Cerebellar cortex (tissue), 1 donor: ENCODE data around the gene MAP2K5.

ENCODE experiments used
- DNase-seq: peaks from one replicate; pipeline ENCODE4 v3.0.0-alpha.2; 2015; ENCODE audit warnings: low spot score

Gene MAP2K5

DNA sequence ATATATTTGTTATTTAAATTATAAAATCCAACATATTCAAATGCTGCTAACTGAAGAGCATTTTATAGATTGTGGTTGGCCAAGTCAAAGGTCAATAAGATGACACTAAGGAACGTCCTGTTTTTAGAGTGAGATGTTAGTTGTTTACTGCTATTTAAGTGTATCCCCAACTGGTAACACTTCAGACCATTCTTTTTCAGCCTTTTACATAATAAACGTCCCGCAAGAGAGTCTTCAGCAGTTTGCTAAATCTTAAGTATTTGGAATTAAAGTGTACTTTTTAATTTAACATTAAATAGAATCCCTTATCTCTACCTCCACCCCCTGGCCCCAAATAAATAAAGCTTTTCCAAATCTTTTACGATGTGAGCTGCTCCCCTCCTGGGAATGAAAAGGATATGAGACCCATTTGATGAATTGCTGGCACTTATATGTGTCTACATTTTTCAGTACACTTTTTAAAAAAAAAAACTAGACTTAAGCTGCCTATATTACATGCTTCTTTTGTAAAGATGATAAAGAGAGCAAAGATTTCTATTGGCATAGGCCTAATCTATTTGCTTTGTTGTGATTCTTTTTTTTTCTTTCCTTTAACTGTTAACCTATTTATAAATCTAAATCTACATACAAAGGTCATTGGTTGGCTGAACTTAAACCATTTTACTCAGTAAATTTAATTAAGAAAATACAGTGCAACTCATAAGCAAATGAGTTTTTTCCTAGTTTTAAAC is 181.0 kb downstream of the MAP2K5 start:
- DNase-seq = no peak

DNA sequence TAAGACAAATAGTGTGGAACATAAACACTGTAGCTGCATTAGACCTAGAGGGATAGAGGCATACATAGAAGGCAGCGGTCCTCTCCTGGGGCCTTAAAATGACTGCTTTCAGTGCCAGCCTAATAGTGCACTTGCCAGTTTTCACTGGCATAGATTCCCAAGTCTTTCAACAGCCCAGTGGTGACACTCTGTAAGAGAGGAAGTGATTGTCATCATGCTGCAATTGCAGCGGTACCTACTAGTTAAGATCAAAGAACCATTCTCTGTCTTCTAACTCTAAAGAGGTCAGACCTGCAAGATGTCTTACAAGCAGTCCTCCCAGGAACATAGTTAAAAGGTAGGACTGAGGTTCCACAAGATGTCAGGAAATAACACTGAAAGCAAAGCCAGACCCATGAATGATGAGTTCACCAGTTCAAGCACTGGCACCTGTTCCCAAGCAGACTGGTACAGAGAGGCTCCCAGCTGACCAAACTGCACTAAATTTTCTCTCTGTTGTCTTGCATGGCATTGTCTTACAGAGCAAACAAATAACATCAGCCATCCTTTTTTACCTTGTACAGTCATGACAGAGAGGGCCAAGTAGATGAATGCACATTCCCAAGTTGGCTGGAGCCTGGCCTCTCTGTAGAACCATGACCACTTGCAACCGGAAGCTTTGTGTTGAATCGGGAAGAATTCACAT is 182.3 kb downstream of the MAP2K5 start:
- DNase-seq = no peak

DNA sequence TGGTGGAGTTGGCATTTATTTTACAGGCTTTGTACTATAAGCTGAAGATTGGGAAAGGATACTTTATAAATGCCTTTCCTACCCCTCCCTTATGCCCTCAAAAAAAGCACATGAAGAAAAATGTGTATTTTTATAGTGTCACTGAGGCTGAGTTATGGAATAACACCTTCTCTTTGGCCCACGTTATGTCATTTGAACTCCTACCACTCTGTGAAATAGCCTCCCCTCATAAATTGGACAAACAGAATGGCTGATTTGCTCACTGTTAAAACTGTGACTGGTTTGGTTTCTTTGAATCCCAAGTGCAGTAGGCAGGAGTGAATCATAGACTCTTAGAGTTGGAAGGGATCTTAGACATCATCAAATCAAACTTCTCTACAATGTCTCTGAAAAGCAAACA is 187.6 kb downstream of the MAP2K5 start:
- DNase-seq = no peak

DNA sequence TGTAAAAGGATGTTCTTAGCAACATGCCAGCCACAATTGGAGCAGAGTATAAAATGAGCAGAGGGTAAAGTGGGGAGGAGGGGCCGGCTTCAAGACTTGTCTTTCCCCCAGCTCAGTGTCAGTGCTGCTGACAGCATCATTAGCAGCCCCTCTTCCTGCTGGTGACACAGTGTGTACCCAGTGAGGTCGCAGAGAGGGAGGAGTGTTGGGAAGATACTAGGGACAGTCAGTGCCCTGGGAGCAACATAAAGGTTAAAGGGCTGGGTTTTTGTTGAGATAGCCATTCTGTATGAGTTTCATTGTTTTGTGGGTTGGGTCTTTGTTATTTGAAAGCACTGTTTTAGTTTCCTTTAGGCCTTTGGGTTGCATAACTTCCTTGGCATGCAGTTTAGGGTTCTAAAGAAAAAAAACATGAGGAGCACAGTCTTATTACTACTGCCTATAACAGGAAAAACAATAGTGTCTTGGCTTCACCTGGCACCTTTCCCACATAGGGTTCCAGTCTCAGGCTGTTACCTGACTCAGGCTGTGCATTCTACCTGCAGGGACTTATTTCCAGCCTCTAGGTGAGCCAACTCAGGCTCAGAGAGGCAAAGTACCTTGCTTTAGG is 188.7 kb downstream of the MAP2K5 start:
- no peak for DNase-seq

DNA sequence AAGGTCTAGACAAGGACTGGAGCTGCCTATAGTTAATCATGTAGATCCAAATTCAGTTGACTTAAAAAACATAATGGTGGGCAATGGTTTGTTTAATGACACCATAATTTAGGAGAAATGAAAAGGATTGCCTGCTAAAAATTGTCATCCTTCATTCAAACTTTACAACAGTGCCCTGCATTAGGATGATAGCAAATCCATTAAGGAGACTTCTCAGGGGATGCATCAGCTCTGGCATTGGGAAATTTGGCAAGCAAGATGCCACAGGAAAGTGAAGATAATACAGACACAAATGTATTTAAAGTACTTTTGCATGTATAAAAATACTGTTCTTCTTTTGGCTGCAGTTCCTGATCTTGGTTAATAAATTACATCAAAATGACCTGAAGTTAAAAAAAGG is 189.7 kb downstream of the MAP2K5 start:
- no peak for DNase-seq

DNA sequence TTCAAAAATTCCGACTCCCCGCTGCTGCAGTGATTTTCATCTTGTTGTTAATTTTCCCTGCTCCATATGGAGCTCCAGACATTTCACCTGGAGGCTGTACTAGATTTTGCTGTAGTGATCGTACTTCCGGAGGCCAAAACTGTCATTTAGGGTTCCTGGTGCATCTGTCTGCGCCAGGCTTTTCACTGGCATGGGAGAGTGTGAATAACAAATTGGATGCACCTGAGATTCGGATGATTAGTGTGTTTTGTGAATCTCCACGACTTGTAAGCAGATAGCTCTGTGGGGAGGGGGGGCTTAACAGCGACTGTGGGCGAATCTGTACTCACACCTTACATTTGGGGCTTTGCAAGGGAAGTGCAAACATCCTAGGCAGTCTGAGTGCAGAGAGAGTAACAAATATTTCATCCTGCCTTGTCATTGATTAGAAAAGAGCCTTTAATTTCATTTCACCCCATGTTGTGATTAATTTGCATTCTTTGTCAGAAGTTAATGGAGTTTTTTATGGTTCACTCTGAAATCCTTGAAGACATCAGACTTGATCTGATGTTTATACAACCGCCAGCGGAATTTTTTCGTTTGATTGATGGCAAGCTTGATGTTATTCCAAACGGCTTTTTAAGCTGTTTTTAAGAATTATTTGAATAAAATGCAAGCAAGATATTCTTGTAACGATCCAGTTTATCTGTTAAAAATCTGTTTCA is 190.3 kb downstream of the MAP2K5 start:
- DNase-seq = peak; percentile 27

DNA sequence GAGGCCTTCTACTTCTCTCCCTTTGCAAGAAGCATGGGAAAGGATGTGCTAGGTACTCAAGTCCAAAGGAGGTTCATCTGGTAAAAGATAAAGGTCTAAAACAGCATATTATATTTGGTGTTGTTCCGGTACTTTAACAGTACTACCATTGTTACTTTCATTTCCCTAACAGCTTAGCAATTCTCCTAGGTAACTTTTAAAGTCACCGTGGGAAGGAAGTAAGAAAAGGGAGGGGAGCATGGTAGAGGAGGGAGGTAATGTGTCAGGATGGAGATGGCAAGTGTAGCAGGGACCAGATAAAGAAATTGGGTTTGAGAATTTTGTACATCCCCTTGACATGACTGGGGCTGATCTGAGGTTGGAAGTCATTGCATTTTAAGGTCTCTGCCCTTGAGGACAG is 193.4 kb downstream of the MAP2K5 start:
- no peak for DNase-seq

DNA sequence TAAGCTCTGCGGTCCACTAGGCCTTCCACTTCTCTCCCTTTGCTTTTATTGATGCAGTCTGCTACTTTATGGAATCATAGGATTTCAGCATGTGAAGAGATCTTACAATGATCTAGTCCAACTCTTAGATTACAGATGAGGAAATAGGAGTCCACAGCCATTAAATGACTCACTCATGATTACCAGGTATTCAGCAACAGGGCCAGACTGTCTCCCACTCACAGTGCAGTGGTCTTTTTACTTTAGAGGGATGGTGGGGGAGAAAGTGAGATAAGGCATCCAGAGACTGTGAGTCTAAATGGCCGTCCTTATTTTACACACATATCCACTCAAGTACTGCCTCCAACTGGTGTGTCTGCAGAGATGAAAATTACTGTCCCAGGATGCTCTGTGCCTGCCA is 194.3 kb downstream of the MAP2K5 start:
- DNase-seq = no peak

DNA sequence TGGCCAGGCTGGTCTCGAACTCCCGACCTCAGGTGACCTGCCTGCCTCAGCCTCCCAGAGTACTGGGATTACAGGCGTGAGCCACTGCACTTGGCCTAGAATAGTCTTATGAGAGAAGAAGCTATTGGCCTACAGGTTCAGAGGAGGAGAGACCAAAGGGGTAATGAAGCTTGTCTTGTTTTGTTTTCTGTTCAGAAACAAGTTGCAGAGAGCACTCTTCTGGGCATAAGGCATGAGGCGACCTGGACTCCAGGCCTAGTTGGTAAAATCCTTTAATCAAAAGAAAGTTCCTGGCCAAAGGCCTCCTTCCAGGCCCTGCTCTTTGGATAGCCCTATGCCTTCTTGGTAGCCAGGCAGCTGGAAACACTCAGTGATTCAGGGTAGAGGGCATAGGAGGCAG is 195.6 kb downstream of the MAP2K5 start:
- no peak for DNase-seq

DNA sequence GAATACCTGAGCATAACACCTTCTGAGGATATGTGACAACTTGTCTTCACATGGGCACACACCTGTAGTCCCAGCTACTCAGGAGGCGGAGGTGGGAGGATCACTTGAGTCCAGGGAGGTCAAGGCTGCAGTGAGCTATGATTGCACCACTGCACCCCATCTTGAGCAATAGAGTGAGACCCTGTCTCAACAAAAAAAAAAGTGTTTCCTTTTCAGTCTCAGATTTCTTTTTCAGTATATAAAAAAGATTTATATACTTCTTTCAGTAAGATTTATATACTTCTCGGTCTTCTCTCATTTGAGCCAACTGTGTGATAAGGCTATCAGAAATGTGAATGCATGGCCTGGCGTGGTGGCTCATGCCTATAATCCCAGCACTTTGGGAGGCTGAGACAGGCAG is 197.9 kb downstream of the MAP2K5 start:
- DNase-seq = no peak

DNA sequence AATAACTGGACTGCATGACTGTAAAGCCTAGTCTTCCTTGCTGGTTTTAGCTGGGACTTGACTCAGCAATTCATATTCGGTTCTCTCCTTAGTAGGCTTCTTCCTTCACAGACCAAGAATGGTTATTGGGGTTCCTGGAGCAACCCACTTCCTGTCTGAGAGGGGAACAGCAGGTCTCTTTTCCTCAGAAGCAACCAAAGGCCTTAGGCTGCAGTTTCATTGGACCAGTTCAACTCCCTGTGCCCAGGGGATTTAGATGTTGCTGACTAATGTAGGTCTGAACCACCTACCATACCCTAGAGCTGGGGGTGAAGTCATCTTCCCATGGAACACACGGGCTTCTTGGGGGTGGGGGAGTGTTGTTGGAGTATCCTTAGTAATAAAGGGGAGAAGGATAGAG is 198.8 kb downstream of the MAP2K5 start:
- DNase-seq = no peak

DNA sequence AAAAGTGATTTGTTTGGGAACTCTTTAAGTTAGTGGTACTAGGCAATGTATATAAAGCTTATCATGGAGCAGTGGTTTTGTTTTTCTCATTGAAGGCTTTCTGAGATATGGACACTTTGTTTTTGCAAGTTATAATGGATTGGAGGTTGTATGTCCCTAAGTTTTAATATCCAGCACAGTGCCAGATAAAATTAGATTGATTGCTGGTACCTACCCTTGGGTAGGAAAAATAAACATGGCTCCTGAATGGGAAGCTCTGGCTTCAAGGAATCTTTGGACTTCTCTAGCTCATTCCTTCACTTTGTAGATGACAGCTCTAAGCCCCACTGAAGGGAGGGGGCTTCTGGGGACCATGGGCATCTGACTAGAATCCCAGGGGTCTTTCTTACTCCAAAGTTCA is 201.1 kb downstream of the MAP2K5 start:
- no peak for DNase-seq

DNA sequence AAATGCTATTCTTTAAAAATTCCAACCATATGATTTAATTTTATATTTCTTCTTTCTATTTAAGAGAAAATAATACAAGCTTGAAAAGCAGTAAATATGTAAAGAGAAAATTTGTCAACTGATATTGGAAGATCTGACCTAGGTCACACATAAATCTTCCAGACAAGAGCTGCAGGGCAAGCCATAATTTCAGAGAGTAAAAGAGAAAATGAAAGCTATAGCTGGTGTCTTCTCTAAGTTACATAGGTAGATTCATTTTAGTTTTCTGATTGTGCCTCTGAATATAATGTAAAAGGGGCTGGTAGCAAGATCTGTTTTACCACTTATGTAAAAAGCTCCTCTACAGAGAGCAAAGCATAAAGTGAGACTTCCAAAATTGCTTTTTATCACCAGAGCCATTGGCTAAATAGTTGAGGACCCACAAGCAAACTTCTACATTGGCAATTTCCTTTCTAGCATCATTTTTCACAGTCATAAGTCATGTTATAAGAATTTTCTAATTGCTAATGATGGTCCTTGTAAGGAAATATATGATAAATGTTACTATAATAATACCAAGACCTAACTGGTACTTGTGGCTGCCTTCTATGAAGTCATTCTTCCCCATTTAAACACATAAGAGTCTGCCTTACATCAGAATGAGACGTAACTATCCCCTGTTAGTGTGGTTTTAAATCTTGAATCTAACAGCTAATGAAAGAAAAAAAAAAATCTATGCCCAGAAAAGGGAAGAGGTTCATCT is 202.0 kb downstream of the MAP2K5 start:
- no peak for DNase-seq

DNA sequence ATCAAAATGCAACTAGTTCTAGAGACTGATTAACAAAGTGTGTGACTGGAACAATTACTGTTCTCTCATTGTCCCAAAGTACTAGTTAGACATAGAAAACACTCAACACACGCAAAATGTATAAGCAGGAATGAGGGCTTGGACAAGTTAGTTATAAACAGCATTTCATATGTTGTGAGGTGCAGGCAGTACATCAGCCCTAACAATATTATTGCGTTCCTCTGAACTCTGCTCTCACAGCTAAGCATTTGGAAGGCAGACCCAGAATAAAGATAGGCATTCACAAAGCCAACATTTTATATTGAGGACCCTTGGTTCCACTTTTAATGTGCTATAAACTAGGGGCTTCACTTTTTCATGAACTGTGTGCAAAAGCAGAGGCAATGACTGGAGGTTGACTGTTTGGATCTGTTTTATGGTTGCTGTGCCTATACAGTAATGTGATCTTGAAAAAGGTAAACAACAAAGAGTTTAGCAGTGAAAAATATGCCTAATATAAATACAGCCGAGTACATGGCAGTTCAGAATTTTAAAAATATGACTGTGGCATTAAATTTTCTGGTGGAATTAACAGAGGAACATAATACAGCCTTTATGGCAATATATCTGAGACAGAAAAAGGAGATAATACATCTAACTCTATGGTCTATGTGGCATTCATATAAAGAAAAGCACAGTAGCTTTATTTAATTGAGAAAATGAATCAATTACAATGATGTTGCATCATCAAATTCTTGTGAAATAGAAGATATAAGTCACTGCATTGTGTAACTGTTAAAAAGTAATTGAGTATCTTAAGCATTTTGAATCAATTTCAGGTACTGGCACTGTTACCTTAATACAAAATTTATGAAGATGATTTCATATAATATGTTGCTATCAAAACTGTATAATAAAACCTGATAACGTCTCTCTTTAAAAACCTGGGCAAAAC is 202.8 kb downstream of the MAP2K5 start:
- no peak for DNase-seq

DNA sequence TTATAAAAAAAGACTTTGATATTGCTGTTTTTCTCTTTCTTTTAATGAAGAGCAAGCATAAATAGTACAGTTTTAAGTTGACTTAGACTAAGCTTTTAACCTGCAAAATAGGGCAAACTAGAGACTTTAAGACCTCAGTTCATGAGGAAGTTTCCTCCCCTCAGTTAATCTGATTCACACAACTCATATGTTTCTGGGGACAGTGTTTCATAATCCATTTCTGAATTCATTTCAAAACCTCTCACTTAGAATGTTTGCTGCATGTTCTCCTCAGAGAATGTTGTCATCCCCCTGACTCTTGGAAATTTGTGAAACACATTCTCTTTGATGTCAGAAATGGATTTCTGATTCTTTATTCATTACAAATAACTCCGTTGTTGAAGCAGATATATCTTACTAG is 203.5 kb downstream of the MAP2K5 start:
- no peak for DNase-seq

DNA sequence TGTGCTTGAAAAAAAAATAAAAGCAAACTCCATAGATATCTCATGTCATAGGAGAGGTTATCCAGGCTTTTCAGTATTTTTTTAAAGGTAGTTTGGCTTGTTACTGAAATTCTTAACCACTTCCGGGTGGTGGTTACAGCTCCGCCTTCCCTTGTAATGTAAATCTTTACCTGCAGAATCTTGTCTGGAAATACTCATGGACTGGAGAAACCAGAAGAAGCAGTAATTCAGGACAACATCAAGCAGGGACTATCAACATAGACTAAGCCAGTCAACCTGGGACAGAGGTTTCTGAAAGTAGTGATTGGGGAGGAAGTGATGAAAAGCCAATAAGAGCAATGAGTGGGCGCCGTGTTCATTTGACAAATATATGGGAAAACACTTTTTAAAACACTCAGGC is 203.9 kb downstream of the MAP2K5 start:
- no peak for DNase-seq

DNA sequence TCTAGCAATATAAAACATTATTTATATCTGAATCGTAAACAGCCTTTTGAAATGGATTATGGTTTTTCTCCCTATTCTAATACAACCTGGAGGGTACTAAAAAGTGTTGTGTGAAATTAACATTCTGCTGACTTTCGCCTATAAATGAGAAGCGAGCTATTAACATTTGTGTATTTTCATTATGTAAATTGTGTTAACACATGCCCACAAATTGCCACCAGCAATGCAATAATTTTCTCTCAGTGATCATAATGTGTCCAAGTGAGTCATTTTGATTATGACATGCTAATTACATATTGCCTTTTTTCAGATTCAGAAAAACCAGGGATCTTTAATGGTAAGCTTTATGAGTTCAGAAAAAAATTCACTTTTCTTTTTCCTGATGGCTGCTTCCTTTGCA is 205.4 kb downstream of the MAP2K5 start:
- DNase-seq = no peak

DNA sequence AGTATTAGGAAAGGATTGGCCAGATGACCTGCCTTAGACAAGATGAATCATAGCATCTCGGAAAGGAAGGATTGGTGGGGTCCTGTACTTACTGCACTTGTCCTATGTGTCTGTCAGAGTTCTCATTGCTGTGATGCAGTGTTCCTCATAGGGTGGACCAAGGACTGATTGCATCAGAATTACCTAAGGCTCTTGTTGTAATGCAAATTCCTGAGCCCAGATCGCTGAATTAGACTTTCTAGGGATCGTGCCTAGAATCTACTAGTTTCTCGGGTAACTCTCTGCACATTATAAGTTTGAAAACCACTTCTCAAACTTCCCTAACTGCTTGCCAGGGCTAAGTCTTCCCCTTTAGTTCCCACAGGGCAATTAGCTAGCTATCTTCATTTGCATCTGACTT is 207.9 kb downstream of the MAP2K5 start:
- no peak for DNase-seq

DNA sequence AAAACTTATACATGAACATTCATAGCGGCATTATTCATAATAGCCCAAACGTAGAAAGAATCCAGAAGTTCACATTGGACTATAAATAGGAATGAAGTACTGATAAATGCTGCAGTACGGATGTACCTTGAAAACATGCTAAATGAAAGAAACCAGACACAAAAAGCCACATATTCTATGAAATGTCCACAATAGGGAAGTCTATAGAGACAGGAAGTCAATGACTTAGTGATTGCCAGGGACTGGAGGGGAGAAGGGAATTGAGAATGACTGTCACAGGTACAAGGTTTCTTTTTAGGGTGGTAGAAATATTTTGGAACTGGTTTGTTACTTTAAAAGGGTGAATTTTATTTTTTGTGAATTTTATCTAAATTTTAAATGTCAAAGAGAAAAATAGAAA is 211.4 kb downstream of the MAP2K5 start:
- no peak for DNase-seq

DNA sequence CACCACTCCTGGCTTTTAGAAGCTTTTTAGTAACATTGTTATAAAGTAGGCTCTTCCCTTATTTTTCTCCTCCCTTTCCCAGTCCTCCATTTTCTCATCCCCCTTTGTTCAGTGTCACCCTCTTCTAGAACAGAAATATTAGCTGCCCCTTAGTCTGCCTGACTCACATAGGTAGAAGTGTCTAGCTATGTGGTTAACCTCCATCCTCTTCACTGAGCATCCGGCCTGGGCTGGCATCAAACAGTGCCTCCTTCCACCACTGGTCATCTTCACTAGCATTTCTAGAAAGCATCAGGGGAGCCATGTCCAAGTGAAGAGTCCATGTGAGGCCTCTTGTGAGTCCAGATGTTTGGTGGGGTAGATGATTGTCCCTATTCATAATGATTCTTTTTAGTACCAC is 212.8 kb downstream of the MAP2K5 start:
- no peak for DNase-seq

DNA sequence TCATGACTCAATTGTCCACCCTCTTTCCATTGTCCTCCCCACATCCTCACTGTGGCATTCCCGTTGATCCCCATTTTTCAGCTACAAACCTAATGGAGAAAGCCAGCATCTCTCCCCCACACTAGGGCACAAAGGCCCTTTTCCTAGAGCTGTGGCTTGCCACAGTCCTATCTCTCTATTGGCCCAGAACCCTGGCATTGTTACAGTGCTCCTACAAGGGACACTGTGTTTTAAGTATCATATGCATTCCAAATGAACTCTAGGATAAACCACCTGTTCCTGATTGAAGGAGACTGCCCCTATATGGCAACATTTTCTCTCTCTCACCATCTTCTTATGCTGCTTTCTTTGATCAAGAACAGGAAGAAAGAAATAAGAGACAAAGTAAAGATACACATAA is 213.4 kb downstream of the MAP2K5 start:
- no peak for DNase-seq
